KMS-11 (cell line): ENCODE measurements around the gene BMP8B.

Source experiments
- H2AFZ ChIP-seq: fragments of 200-600 bp; sonication (generic); 2 replicates; pipeline ENCODE4 v1.6.1; 2016; ENCODE audit warnings: antibody characterized with exemption, mixed run types, low read depth
- H3K27ac ChIP-seq: fragments of 200-600 bp; sonication (generic); 2 replicates; pipeline ENCODE4 v1.6.1; 2016; ENCODE audit warnings: mild to moderate bottlenecking, mixed run types
- H3K27me3 ChIP-seq: fragments of 200-600 bp; sonication (generic); 2 replicates; pipeline ENCODE4 v1.6.1; 2017; ENCODE audit warnings: mild to moderate bottlenecking, low read depth, mixed run types, moderate library complexity; ENCODE audit not compliant: insufficient read depth
- H3K36me3 ChIP-seq: fragments of 200-600 bp; sonication (generic); 2 replicates; pipeline ENCODE4 v1.6.1; 2017; ENCODE audit warnings: mild to moderate bottlenecking, mixed run types; ENCODE audit not compliant: insufficient read depth
- H3K4me1 ChIP-seq: fragments of 200-600 bp; sonication (generic); 2 replicates; pipeline ENCODE4 v1.6.1; 2016; ENCODE audit warnings: mild to moderate bottlenecking, low read depth, mixed run types; ENCODE audit not compliant: poor library complexity, severe bottlenecking
- H3K4me2 ChIP-seq: fragments of 200-600 bp; sonication (generic); 2 replicates; pipeline ENCODE4 v1.7.0; 2016; ENCODE audit warnings: mild to moderate bottlenecking, mixed run types
- H3K4me3 ChIP-seq: fragments of 200-600 bp; sonication (generic); IDR thresholded peaks from 2 replicates; pipeline ENCODE4 v1.6.1; 2017; ENCODE audit warnings: low read depth, low read length, mixed read lengths; ENCODE audit not compliant: insufficient read depth
- H3K79me2 ChIP-seq: fragments of 200-600 bp; sonication (generic); 2 replicates; pipeline ENCODE4 v1.6.1; 2016; ENCODE audit warnings: low read depth, mixed run types; ENCODE audit not compliant: insufficient read depth
- H3K9ac ChIP-seq: fragments of 200-600 bp; sonication (generic); 2 replicates; pipeline ENCODE4 v1.6.1; 2016; ENCODE audit warnings: mild to moderate bottlenecking, mixed run types
- H4K20me1 ChIP-seq: fragments of 200-600 bp; sonication (generic); 2 replicates; pipeline ENCODE4 v1.6.1; 2016; ENCODE audit warnings: mild to moderate bottlenecking, mixed run types; ENCODE audit not compliant: insufficient read depth
- TF ChIP-seq, protein P1 (sequence below): fragments of 200-600 bp; sonication (generic); conservative IDR thresholded peaks from 2 replicates; pipeline ENCODE4 v1.6.1; 2017; ENCODE audit warnings: low read depth, mild to moderate bottlenecking, antibody characterized with exemption, low read length, moderate library complexity, mixed read lengths

BMP8B gene

GRCh38 chr1:39711104-39711965 is 77.3 kb downstream of the BMP8B start:
- Histone ChIP-seq H3K27ac (no peak overlapping the region), H3K4me3 (no peak overlapping the region), H3K4me2 (no peak overlapping the region), H3K79me2 (no peaks in the 10 kb centered on the region), H3K27me3 (no peaks in the 10 kb centered on the region), H3K4me1 (no peaks in the 10 kb centered on the region), H2AFZ (no peak overlapping the region), H3K9ac (no peak overlapping the region), H4K20me1 (no peaks in the 10 kb centered on the region), H3K36me3 (no peaks in the 10 kb centered on the region)
- TF ChIP-seq, protein P1, sequence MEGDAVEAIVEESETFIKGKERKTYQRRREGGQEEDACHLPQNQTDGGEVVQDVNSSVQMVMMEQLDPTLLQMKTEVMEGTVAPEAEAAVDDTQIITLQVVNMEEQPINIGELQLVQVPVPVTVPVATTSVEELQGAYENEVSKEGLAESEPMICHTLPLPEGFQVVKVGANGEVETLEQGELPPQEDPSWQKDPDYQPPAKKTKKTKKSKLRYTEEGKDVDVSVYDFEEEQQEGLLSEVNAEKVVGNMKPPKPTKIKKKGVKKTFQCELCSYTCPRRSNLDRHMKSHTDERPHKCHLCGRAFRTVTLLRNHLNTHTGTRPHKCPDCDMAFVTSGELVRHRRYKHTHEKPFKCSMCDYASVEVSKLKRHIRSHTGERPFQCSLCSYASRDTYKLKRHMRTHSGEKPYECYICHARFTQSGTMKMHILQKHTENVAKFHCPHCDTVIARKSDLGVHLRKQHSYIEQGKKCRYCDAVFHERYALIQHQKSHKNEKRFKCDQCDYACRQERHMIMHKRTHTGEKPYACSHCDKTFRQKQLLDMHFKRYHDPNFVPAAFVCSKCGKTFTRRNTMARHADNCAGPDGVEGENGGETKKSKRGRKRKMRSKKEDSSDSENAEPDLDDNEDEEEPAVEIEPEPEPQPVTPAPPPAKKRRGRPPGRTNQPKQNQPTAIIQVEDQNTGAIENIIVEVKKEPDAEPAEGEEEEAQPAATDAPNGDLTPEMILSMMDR = no peak

- Histone ChIP-seq H4K20me1 (no peaks in the 10 kb centered on the region), H3K27ac (no peak overlapping the region), H3K27me3 (no peaks in the 10 kb centered on the region), H3K9ac (no peak overlapping the region), H3K4me3 (no peak overlapping the region), H3K36me3 (no peaks in the 10 kb centered on the region), H3K79me2 (no peaks in the 10 kb centered on the region), H2AFZ (no peak overlapping the region), H3K4me2 (no peak overlapping the region), H3K4me1 (no peaks in the 10 kb centered on the region)
- TF ChIP-seq, protein P1 = no peak
These were observed 81.2 kb downstream of the BMP8B start for GRCh38 chr1:39707506-39707905.
